Measurements from ENCODE around the gene FOXA3.

Gene FOXA3

GRCh38 chr19:45848922-45849321, 15.2 kb upstream of the FOXA3 start:
- POLR2A ChIA-PET: no interaction called here
- CTCF ChIA-PET: interaction anchor here (0.8 to 3.4 kb wide), 9 partner anchors 14 to 80 kb away, joined by 3 to 15 read pairs (median 3); partner anchors contain the start of genes FOXA3 and SIX5
- no peak for DNase-seq (ENCODE audit: extremely low spot score)
- TF ChIP-seq CTCF (IDR thresholded peaks at IDR 0.05; ENCODE audit: control extremely low read depth, extremely low read depth, low read depth, missing control alignments): peak; percentile 19

GRCh38 chr19:45852145-45852750, 11.9 kb upstream of the FOXA3 start:
- POLR2A ChIA-PET: interaction anchor here (1.2 kb wide), 1 partner anchor 11 kb away, joined by 4 read pairs; no protein-coding TSS in a partner anchor
- no peak for TF ChIP-seq CTCF (IDR thresholded peaks at IDR 0.05; ENCODE audit: control extremely low read depth, extremely low read depth, low read depth, missing control alignments)
- CTCF ChIA-PET: interaction anchor here (1.0 to 3.4 kb wide), 2 partner anchors 30 to 35 kb away, joined by 3 to 15 read pairs; no protein-coding TSS in a partner anchor
- no peak for DNase-seq (ENCODE audit: extremely low spot score)

GRCh38 chr19:45852983-45853382, 11.1 kb upstream of the FOXA3 start:
- TF ChIP-seq CTCF (IDR thresholded peaks at IDR 0.05; ENCODE audit: control extremely low read depth, extremely low read depth, low read depth, missing control alignments): no peak
- ChIA-PET POLR2A (interaction anchor here (1.2 kb wide), 1 partner anchor 10 kb away, joined by 4 read pairs; no protein-coding TSS in a partner anchor), CTCF (interaction anchor here (0.9 to 2.3 kb wide), 4 partner anchors 10 to 36 kb away, joined by 3 to 8 read pairs (median 4); partner anchors contain the start of gene SYMPK)
- no peak for DNase-seq (ENCODE audit: extremely low spot score)

- CTCF ChIA-PET: interaction anchor here (1.4 to 2.3 kb wide), 4 partner anchors 9 to 31 kb away, joined by 3 to 8 read pairs (median 4); partner anchors contain the start of gene SYMPK
- TF ChIP-seq CTCF (IDR thresholded peaks at IDR 0.05; ENCODE audit: control extremely low read depth, extremely low read depth, low read depth, missing control alignments): no peak
- POLR2A ChIA-PET: no interaction called here
- DNase-seq (ENCODE audit: extremely low spot score): no peak
Observed at GRCh38 chr19:45854167-45854778, 9.9 kb upstream of the FOXA3 start.

GRCh38 chr19:45860359-45861259, 3.5 kb upstream of the FOXA3 start:
- DNase-seq (ENCODE audit: extremely low spot score): no peak
- TF ChIP-seq CTCF (IDR thresholded peaks at IDR 0.05; ENCODE audit: control extremely low read depth, extremely low read depth, low read depth, missing control alignments): no peak
- ChIA-PET CTCF (interaction anchor here (1.5 to 1.6 kb wide), 2 partner anchors 22 to 44 kb away, joined by 4 to 5 read pairs; no protein-coding TSS in a partner anchor), POLR2A (no interaction called here)

- CTCF ChIA-PET: interaction anchor here (1.7 to 4.6 kb wide), 3 partner anchors 8 to 45 kb away, joined by 8 to 152 read pairs (median 16); partner anchors contain the start of gene IRF2BP1
- POLR2A ChIA-PET: no interaction called here
- no peak for TF ChIP-seq CTCF (IDR thresholded peaks at IDR 0.05; ENCODE audit: control extremely low read depth, extremely low read depth, low read depth, missing control alignments)
- no peak for DNase-seq (ENCODE audit: extremely low spot score)
Observed at GRCh38 chr19:45862271-45862563, 1.9 kb upstream of the FOXA3 start.

All from GM10248 (cell line).